PFSK-1 (cell line): Measurements from ENCODE around the gene LDLRAD4.

Source experiments
- FOXP2 ChIP-seq: optimal IDR thresholded peaks from 2 replicates; pipeline ENCODE3; 2011; ENCODE audit warnings: borderline replicate concordance, control low read depth, inconsistent platforms; ENCODE audit not compliant: insufficient read depth; ENCODE audit errors: extremely low read length, extremely low read depth
- POLR2AphosphoS5 ChIP-seq: IDR thresholded peaks from 2 replicates; pipeline ENCODE4 v1.6.1; 2012; ENCODE audit warnings: low read depth, mild to moderate bottlenecking, control low read depth, low read length, moderate library complexity
- SIN3A ChIP-seq: IDR thresholded peaks from 2 replicates; pipeline ENCODE4 v1.6.1; 2012; ENCODE audit warnings: mild to moderate bottlenecking, low read length, moderate library complexity, borderline replicate concordance; ENCODE audit not compliant: insufficient read depth
- TAF1 ChIP-seq: IDR thresholded peaks from 2 replicates; pipeline ENCODE4 v1.6.1; 2012; ENCODE audit warnings: low read length, control low read depth, borderline replicate concordance; ENCODE audit not compliant: insufficient read depth
- TF ChIP-seq, protein P1 (sequence below), 2 experiments: IDR thresholded peaks; 2 replicates each; pipeline versions ENCODE4 v1.6.1 to v1.8.0; 2011 to 2012; ENCODE audit warnings: low read depth in 2 of 2, low read length in 2 of 2, control low read depth in 1 of 2, inconsistent platforms in 1 of 2, mild to moderate bottlenecking in 1 of 2, moderate library complexity in 1 of 2; ENCODE audit not compliant: insufficient read depth in 1 of 2

Gene LDLRAD4

DNA sequence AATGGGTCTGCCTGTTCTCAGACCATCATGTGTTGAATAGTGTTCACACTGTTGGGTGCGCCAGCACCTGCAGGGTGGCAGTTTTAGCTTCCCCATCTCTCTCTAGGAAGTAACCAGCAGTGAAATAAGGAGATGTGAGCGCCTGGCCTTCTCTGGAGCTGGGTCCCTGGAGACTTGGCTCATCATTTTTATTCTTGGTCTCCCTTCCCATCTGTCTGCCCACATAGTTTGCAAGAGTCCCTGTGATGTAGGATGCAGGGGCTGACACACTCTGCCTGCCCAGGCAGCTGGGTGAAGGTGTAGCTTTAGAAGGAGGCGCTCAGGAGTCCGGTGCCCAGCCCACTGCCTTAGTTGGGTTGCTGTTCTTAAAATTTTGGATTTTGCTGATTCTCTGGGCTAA is 172.2 kb downstream of the LDLRAD4 start:
- TF ChIP-seq TAF1 (no peak), SIN3A (no peak), POLR2AphosphoS5 (no peak)
- TF ChIP-seq, protein P1, sequence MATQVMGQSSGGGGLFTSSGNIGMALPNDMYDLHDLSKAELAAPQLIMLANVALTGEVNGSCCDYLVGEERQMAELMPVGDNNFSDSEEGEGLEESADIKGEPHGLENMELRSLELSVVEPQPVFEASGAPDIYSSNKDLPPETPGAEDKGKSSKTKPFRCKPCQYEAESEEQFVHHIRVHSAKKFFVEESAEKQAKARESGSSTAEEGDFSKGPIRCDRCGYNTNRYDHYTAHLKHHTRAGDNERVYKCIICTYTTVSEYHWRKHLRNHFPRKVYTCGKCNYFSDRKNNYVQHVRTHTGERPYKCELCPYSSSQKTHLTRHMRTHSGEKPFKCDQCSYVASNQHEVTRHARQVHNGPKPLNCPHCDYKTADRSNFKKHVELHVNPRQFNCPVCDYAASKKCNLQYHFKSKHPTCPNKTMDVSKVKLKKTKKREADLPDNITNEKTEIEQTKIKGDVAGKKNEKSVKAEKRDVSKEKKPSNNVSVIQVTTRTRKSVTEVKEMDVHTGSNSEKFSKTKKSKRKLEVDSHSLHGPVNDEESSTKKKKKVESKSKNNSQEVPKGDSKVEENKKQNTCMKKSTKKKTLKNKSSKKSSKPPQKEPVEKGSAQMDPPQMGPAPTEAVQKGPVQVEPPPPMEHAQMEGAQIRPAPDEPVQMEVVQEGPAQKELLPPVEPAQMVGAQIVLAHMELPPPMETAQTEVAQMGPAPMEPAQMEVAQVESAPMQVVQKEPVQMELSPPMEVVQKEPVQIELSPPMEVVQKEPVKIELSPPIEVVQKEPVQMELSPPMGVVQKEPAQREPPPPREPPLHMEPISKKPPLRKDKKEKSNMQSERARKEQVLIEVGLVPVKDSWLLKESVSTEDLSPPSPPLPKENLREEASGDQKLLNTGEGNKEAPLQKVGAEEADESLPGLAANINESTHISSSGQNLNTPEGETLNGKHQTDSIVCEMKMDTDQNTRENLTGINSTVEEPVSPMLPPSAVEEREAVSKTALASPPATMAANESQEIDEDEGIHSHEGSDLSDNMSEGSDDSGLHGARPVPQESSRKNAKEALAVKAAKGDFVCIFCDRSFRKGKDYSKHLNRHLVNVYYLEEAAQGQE (IDR thresholded peaks at IDR 0.05; ENCODE audit: insufficient read depth in 1 of 2, low read depth in 2 of 2, low read length in 2 of 2): no peak

DNA sequence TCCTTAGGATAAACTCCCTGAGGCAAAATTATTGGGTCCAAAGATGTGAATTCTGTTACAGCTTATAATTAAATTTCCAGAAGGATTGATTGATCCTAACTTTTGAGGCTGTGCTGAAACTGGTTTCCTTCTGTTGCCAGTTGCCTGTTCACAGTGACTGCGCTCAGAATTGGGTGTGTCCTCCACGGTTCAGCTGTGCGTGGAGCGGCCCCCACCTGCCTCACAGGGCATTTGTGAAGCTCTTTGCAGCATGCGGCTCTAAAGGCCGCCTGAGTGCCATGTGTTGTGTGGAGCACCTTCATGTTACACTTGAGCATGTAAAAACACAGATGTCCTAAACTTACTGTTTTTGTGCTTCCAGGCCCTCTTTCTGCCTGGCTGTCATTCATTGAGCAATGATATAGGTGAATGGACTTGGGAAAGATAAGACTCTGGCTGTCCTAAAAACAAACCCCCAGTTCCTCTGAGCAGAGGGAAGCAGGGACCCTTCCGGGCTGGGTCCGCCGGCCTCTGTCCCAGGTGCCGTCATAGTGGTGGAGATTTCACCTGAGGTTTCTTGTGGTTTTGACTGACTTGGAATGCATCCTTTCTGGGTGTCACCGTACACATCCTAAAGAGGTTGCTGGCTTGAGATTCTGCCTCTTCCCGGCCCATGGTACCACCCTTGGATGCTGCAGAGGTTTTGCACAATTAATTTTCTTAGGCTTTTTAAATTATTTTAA is 173.6 kb downstream of the LDLRAD4 start:
- TF ChIP-seq SIN3A (no peak), POLR2AphosphoS5 (no peak), TAF1 (no peak), FOXP2 (no peak)
- TF ChIP-seq, protein P1 (IDR thresholded peaks at IDR 0.05; ENCODE audit: insufficient read depth in 1 of 2, low read depth in 2 of 2, low read length in 2 of 2): no peak

DNA sequence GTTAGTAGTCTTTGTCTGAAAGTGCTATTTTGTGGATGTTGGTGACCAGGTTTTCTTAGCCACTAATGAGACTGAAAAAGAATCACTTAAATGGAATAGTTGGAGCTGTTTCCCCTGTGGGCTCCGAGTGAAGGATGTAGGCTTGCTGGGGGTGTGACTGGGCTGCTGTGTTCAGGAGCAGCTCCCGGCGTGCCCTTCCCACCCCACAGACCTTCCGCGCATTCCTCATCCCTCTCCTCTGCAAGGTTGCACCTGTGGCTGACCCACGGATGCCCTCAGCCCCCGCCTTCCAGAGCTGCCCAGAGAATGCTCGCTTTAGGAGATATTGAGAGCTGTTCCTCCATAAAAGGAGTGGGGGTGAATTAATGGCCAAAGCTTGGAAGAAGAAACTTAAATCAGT is 174.3 kb downstream of the LDLRAD4 start:
- TF ChIP-seq SIN3A (no peak), FOXP2 (no peak), POLR2AphosphoS5 (no peak), TAF1 (no peak)
- TF ChIP-seq, protein P1 (IDR thresholded peaks at IDR 0.05; ENCODE audit: insufficient read depth in 1 of 2, low read depth in 2 of 2, low read length in 2 of 2): no peak

DNA sequence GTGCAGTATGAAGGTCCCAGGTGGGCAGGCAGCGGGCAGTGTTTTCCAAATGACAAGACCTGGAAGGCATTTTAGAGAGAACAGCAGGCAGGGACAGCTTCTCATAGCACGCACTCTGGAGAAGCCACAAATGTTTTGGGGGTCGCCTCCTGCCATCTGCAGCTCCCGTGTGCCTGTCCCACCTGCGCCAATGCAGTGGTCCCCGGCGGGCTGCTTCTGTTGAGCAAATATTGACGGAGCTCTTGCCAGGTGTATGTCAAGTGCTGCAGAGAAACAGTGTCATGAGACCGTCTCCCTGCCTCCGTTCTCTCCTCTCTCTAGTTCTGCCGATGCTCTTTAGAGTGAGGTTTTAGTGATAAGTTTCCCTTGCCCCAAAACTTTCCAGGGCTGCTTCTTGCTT is 174.8 kb downstream of the LDLRAD4 start:
- no peak for TF ChIP-seq TAF1
- TF ChIP-seq SIN3A: no peak
- no peak for TF ChIP-seq FOXP2
- TF ChIP-seq, protein P1 (IDR thresholded peaks at IDR 0.05; ENCODE audit: insufficient read depth in 1 of 2, low read depth in 2 of 2, low read length in 2 of 2): no peak
- TF ChIP-seq POLR2AphosphoS5: no peak
